SHP77 (cell line): ENCODE data around the gene NES.
A peak's percentile ranks its signal among the peaks of the same experiment; 100 is the strongest.

Source experiments
- DNase-seq, 2 experiments: peaks; one replicate each; lab custom pipeline; 2025; lab: John Stamatoyannopoulos, UW

NES gene

GRCh38 chr1:156664046-156664766 lies 13.0 kb downstream of the NES start:
- DNase-seq, result peak; percentile 62 to 70

GRCh38 chr1:156663178-156663577 lies 14.0 kb downstream of the NES start:
- peak; percentile 92 to 93 for DNase-seq

GRCh38 chr1:156662800-156663055 lies 14.5 kb downstream of the NES start:
- no peak for DNase-seq

- DNase-seq, result no peak
Measured at GRCh38 chr1:156662005-156662799, 15.0 kb downstream of the NES start.

- no peak for DNase-seq
Measured at GRCh38 chr1:156660752-156661112, 16.5 kb downstream of the NES start.

- peak; percentile 99 for DNase-seq
Measured at GRCh38 chr1:156659988-156660751, 17.0 kb downstream of the NES start.

- no peak for DNase-seq
Measured at GRCh38 chr1:156659661-156659987, 17.6 kb downstream of the NES start.

GRCh38 chr1:156658945-156659574 lies 18.1 kb downstream of the NES start:
- DNase-seq, result peak; percentile 80 to 90

- DNase-seq, result peak; percentile 61 to 77
Measured at GRCh38 chr1:156658496-156658895, 18.7 kb downstream of the NES start.

GRCh38 chr1:156657741-156658319 lies 19.4 kb downstream of the NES start:
- peak; percentile 89 to 91 for DNase-seq

- peak; percentile 66 to 70 for DNase-seq
Measured at GRCh38 chr1:156656806-156657740, 20.1 kb downstream of the NES start.

- no peak for DNase-seq
Measured at GRCh38 chr1:156655904-156656516, 21.2 kb downstream of the NES start.

GRCh38 chr1:156655151-156655903 lies 21.9 kb downstream of the NES start:
- DNase-seq, result no peak

- no peak for DNase-seq
Measured at GRCh38 chr1:156654700-156655099, 22.5 kb downstream of the NES start.

GRCh38 chr1:156652992-156653355 lies 24.2 kb downstream of the NES start:
- no peak for DNase-seq

- no peak for DNase-seq
Measured at GRCh38 chr1:156652131-156652991, 24.8 kb downstream of the NES start.

GRCh38 chr1:156648951-156649350 lies 28.3 kb downstream of the NES start:
- no peak for DNase-seq

- no peak for DNase-seq
Measured at GRCh38 chr1:156648496-156648895, 28.7 kb downstream of the NES start.

- no peak for DNase-seq
Measured at GRCh38 chr1:156647351-156647750, 29.9 kb downstream of the NES start.
